NCI-H446 (cell line): Measurements from ENCODE around the gene SLC66A1.
A peak's percentile ranks its signal among the peaks of the same experiment; 100 is the strongest.

Experiments used
- DNase-seq, 2 experiments: peaks; one replicate each; lab custom pipeline; 2025; lab: John Stamatoyannopoulos, UW

Gene SLC66A1

GRCh38 chr1:19342894-19343616, 30.9 kb downstream of the SLC66A1 start:
- no peak for DNase-seq

- DNase-seq, result no peak
Observed at GRCh38 chr1:19343617-19344350, 31.7 kb downstream of the SLC66A1 start.

GRCh38 chr1:19344372-19344810, 32.3 kb downstream of the SLC66A1 start:
- DNase-seq, result peak; percentile 31 to 76

- no peak for DNase-seq
Observed at GRCh38 chr1:19344831-19345230, 32.7 kb downstream of the SLC66A1 start.

- peak in 1 of 2 experiments; percentile 79 for DNase-seq
Observed at GRCh38 chr1:19345391-19345790, 33.3 kb downstream of the SLC66A1 start.

GRCh38 chr1:19346026-19346425, 33.9 kb downstream of the SLC66A1 start:
- no peak for DNase-seq

- DNase-seq, result no peak
Observed at GRCh38 chr1:19347533-19348172, 35.5 kb downstream of the SLC66A1 start.

GRCh38 chr1:19348441-19349198, 36.5 kb downstream of the SLC66A1 start:
- DNase-seq, result peak in 1 of 2 experiments; percentile 67

GRCh38 chr1:19349999-19350398, 37.9 kb downstream of the SLC66A1 start:
- DNase-seq, result no peak

- no peak for DNase-seq
Observed at GRCh38 chr1:19350566-19350965, 38.4 kb downstream of the SLC66A1 start.

- no peak for DNase-seq
Observed at GRCh38 chr1:19351873-19352272, 39.7 kb downstream of the SLC66A1 start.

GRCh38 chr1:19352839-19353238, 40.7 kb downstream of the SLC66A1 start:
- DNase-seq, result no peak

GRCh38 chr1:19353596-19353995, 41.5 kb downstream of the SLC66A1 start:
- DNase-seq, result no peak

GRCh38 chr1:19354531-19354981, 42.4 kb downstream of the SLC66A1 start:
- no peak for DNase-seq

GRCh38 chr1:19356266-19356665, 44.1 kb downstream of the SLC66A1 start:
- DNase-seq, result no peak

- DNase-seq, result no peak
Observed at GRCh38 chr1:19357299-19357986, 45.3 kb downstream of the SLC66A1 start.

- DNase-seq, result no peak
Observed at GRCh38 chr1:19358710-19359109, 46.6 kb downstream of the SLC66A1 start.

GRCh38 chr1:19359357-19359756, 47.2 kb downstream of the SLC66A1 start:
- no peak for DNase-seq

GRCh38 chr1:19360016-19360415, 47.9 kb downstream of the SLC66A1 start:
- DNase-seq, result peak in 1 of 2 experiments; percentile 60

- DNase-seq, result no peak
Observed at GRCh38 chr1:19360432-19360831, 48.3 kb downstream of the SLC66A1 start.

- DNase-seq, result no peak
Observed at GRCh38 chr1:19360843-19361610, 48.9 kb downstream of the SLC66A1 start.
